PC-9 (cell line): Measurements from ENCODE around the gene DSTYK. TPM values are rescaled to one million over a fixed set of nuclear protein-coding genes. Genes with fewer than 3 reads are reported as not detected.

ENCODE experiments used
- BruUV-seq: library from RNA; stranded (reverse); fragments of 400-500 nt; replicated peaks from 2 replicates; lab custom pipeline; 2021; lab: Mats Ljungman, UMichigan
- CTCF ChIA-PET: fragments of 300-600 bp; sonication (Branson Sonifier 250); formaldehyde crosslinking; loops from one replicate; lab custom pipeline; 2022; ENCODE audit warnings: antibody characterized with exemption; lab: Charles Lee
- POLR2A ChIA-PET: fragments of 300-600 bp; sonication (Branson Sonifier 250); formaldehyde crosslinking; loops from one replicate; lab custom pipeline; 2022; ENCODE audit warnings: antibody characterized with exemption; ENCODE audit not compliant: unreplicated experiment; lab: Charles Lee
- DNase-seq, 2 experiments: peaks; one replicate each; pipeline versions ENCODE4 v3.0.0 to v3.0.0-alpha.2; 2015 to 2022; ENCODE audit warnings: mixed read lengths in 1 of 2
- H2AFZ ChIP-seq: fragments of 200-600 bp; sonication (generic); 2 replicates; pipeline ENCODE4 v1.8.1; 2017; ENCODE audit warnings: antibody characterized with exemption
- H3F3A ChIP-seq: fragments of 200-600 bp; sonication (generic); 2 replicates; pipeline ENCODE4 v1.8.1; 2017; ENCODE audit warnings: antibody characterized with exemption, mild to moderate bottlenecking, low read depth; ENCODE audit not compliant: insufficient read depth
- H3K27ac ChIP-seq: fragments of 200-600 bp; sonication (generic); 2 replicates; pipeline ENCODE4 v1.6.1; 2016; ENCODE audit warnings: mixed run types
- H3K27me3 ChIP-seq: fragments of 200-600 bp; sonication (generic); 2 replicates; pipeline ENCODE4 v1.6.1; 2016; ENCODE audit warnings: low read depth, mixed run types; ENCODE audit not compliant: insufficient read depth
- H3K36me3 ChIP-seq: fragments of 200-600 bp; sonication (generic); 2 replicates; pipeline ENCODE4 v1.6.1; 2016; ENCODE audit warnings: low read depth, mixed run types
- H3K4me1 ChIP-seq: fragments of 200-600 bp; sonication (generic); replicated peaks from 2 replicates; pipeline ENCODE4 v1.6.1; 2016; ENCODE audit warnings: mixed run types; ENCODE audit not compliant: insufficient read depth
- H3K4me2 ChIP-seq: fragments of 200-600 bp; sonication (generic); 2 replicates; pipeline ENCODE4 v1.6.1; 2017; ENCODE audit warnings: mixed run types
- H3K4me3 ChIP-seq: fragments of 200-600 bp; sonication (generic); 2 replicates; pipeline ENCODE4 v1.6.1; 2016; ENCODE audit warnings: mixed run types
- H3K79me2 ChIP-seq: fragments of 200-600 bp; sonication (generic); 2 replicates; pipeline ENCODE4 v1.6.1; 2017; ENCODE audit warnings: low read depth, mixed run types
- H3K9me2 ChIP-seq: fragments of 200-600 bp; sonication (generic); 2 replicates; pipeline ENCODE4 v1.8.1; 2017; ENCODE audit warnings: mild to moderate bottlenecking; ENCODE audit not compliant: insufficient read depth
- H3K9me3 ChIP-seq: fragments of 200-600 bp; sonication (generic); 2 replicates; pipeline ENCODE4 v1.8.1; 2016; ENCODE audit warnings: low read depth; ENCODE audit not compliant: insufficient read depth
- H4K20me1 ChIP-seq: fragments of 200-600 bp; sonication (generic); 2 replicates; pipeline ENCODE4 v1.8.1; 2017; ENCODE audit not compliant: insufficient read depth
- EZH2 ChIP-seq: fragments of 200-600 bp; sonication (generic); IDR thresholded peaks from 2 replicates; pipeline ENCODE4 v1.8.0; 2017; ENCODE audit warnings: antibody characterized with exemption, low read depth
- intact Hi-C: fragments of 100-400 bp; cut with micrococcal nuclease; formaldehyde crosslinking; loops from one replicate; pipeline ENCODE4 v1.10.0; 2022; ENCODE audit not compliant: unreplicated experiment
- total RNA-seq: library from RNA; stranded (reverse); gene quantifications from 2 replicates; pipeline ENCODE4 v1.2.3, GENCODE V29; 2021
- TF ChIP-seq, protein P1 (sequence below): fragments of 200-600 bp; sonication (generic); conservative IDR thresholded peaks from 2 replicates; pipeline ENCODE4 v1.6.1; 2017; ENCODE audit warnings: mixed run types, antibody characterized with exemption, mild to moderate bottlenecking, moderate library complexity

The DSTYK gene
- total RNA-seq, 1 experiment from 2014 or later: 8.1 TPM

DNA sequence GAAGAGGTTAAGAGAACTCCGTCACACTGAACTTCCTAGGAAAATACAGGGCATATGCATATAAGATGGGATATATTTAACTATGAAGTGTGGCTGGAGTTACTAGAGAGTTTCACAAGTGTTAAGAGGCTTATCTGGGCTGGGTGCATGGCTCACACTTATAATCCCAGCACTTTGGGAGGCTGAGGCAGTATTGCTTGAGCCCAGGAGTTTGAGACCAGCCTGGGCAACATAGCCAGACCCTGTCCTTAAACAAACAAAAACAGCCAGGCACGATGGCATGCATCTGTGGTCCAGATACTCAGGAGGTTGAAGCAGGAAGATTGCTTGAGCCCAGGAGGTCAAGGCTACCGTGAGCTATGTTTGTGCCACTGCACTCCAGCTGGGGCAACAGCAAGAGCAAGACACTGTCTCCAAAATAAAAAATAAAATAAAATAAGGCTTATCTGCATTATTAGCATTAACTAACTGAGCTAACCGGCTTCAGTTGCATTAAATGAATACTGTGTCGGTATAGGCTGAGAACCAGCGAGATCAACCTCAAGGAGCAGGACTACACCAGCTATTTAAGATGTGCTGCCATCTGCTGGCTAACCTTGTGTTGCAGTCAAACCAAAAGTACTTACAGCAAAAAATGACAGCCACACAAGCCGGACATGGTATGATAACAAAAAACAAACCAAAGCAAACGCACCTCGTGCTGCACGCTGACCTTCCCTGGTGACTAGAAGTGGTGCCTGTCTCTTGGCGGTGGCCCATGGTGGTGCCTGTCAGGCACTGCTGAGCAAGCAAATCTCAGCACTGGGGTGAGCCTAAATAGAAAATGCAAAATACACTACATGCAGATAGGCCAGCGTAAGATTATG lies 70.0 kb downstream of the DSTYK start:
- ChIA-PET CTCF (interaction anchor here (0.5 to 1.4 kb wide), 7 partner anchors 23 to 632 kb away, joined by 3 to 6 read pairs (median 3); partner anchors contain the start of gene TMCC2), POLR2A (no interaction called here)
- Histone ChIP-seq H3K79me2 (no peaks in the 10 kb centered on the region), H3K27me3 (no peaks in the 10 kb centered on the region), H3K4me2 (peak overlapping the region; percentile 50; the same call in 1 of the 2 replicates), H3F3A (peaks cover 6% of the 10 kb centered on the region; the same call in 1 of the 2 replicates), H3K9me3 (no peaks in the 10 kb centered on the region), H3K9me2 (no peaks in the 10 kb centered on the region), H3K4me3 (no peak overlapping the region), H2AFZ (0 out of 2 replicates have a peak overlapping the region, but pooled peaks have one; percentile 18), H3K27ac (no peak overlapping the region), H4K20me1 (no peaks in the 10 kb centered on the region), H3K4me1 (peaks cover 11% of the 10 kb centered on the region), H3K36me3 (no peaks in the 10 kb centered on the region)
- no peak for TF ChIP-seq EZH2
- TF ChIP-seq, protein P1, sequence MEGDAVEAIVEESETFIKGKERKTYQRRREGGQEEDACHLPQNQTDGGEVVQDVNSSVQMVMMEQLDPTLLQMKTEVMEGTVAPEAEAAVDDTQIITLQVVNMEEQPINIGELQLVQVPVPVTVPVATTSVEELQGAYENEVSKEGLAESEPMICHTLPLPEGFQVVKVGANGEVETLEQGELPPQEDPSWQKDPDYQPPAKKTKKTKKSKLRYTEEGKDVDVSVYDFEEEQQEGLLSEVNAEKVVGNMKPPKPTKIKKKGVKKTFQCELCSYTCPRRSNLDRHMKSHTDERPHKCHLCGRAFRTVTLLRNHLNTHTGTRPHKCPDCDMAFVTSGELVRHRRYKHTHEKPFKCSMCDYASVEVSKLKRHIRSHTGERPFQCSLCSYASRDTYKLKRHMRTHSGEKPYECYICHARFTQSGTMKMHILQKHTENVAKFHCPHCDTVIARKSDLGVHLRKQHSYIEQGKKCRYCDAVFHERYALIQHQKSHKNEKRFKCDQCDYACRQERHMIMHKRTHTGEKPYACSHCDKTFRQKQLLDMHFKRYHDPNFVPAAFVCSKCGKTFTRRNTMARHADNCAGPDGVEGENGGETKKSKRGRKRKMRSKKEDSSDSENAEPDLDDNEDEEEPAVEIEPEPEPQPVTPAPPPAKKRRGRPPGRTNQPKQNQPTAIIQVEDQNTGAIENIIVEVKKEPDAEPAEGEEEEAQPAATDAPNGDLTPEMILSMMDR: peak; percentile 87
- no TSS peak for BruUV-seq
- peak; percentile 59 for DNase-seq
- intact Hi-C loops: loop anchor here (1.0 to 2.0 kb wide), 2 partner anchors 19 to 152 kb away; no protein-coding TSS in a partner anchor

DNA sequence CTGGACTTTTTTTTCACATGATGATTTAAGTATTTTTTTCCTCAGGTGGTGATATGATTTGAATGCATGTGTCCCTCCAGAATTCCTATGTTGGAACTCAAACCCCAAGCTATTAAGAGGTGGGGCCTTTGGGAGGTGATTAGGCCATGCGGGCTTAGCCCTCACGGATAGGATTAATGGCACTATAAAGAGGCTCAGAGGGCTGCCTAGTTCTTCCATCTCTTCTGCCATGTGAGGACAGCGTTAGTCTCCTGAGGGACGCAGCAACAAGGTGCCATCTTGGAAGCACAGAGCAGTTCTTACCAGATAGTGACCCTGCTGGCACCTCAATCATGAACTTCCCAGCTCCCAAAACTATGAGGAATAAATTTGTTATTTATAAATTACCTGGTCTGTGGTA lies 71.4 kb downstream of the DSTYK start:
- peaks cover 3% of the 10 kb centered on the region; the same call in 1 of the 2 replicates for H3F3A ChIP-seq
- no peaks in the 10 kb centered on the region for H3K36me3 ChIP-seq
- H3K9me2 ChIP-seq: no peaks in the 10 kb centered on the region
- H3K27ac ChIP-seq: no peak overlapping the region
- no peaks in the 10 kb centered on the region for H3K9me3 ChIP-seq
- H3K79me2 ChIP-seq: no peaks in the 10 kb centered on the region
- TF ChIP-seq EZH2: no peak
- TF ChIP-seq, protein P1: no peak
- ChIA-PET POLR2A (no interaction called here), CTCF (no interaction called here)
- no peak overlapping the region for H3K4me2 ChIP-seq
- no peak overlapping the region for H2AFZ ChIP-seq
- DNase-seq: no peak
- no peaks in the 10 kb centered on the region for H3K27me3 ChIP-seq
- peaks cover 9% of the 10 kb centered on the region for H3K4me1 ChIP-seq
- no peak overlapping the region for H3K4me3 ChIP-seq
- H4K20me1 ChIP-seq: no peaks in the 10 kb centered on the region
- intact Hi-C loops: loop anchor here (2.0 kb wide), 1 partner anchor 17 kb away; no protein-coding TSS in a partner anchor
- no TSS peak for BruUV-seq

DNA sequence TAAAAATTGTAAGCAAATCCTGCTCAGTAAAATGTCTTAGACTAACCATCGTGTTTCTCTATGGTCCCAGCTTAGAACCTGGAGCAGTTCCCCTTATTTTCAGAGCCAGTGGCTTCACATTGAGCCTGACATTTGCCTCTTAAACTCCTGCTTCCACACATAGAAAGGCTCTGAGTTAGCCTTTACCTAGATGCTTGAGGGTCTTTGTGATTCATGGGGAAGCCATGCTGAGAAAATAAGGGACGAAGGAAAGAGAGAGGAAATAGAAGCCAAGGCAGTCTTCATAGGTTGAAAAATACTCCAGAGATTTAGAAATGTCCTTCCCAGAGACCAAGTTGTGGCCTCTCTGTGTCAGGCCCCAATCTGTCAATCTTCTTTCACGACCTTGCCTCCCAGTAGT lies 73.6 kb downstream of the DSTYK start:
- H3K4me3 ChIP-seq: no peak overlapping the region
- no peak overlapping the region for H3K27ac ChIP-seq
- no peaks in the 10 kb centered on the region for H3K27me3 ChIP-seq
- no peak for DNase-seq
- intact Hi-C loops: no loop called here
- H3K9me3 ChIP-seq: no peaks in the 10 kb centered on the region
- H3K79me2 ChIP-seq: no peaks in the 10 kb centered on the region
- CTCF ChIA-PET: no interaction called here
- no peaks in the 10 kb centered on the region for H3F3A ChIP-seq
- no peak overlapping the region for H2AFZ ChIP-seq
- H3K36me3 ChIP-seq: no peaks in the 10 kb centered on the region
- POLR2A ChIA-PET: no interaction called here
- TF ChIP-seq, protein P1: no peak
- no peak for TF ChIP-seq EZH2
- no peaks in the 10 kb centered on the region for H4K20me1 ChIP-seq
- H3K4me1 ChIP-seq: no peaks in the 10 kb centered on the region
- BruUV-seq: no TSS peak
- no peaks in the 10 kb centered on the region for H3K9me2 ChIP-seq
- H3K4me2 ChIP-seq: no peak overlapping the region
